Measurements from ENCODE around the gene ATOH8.

DNA sequence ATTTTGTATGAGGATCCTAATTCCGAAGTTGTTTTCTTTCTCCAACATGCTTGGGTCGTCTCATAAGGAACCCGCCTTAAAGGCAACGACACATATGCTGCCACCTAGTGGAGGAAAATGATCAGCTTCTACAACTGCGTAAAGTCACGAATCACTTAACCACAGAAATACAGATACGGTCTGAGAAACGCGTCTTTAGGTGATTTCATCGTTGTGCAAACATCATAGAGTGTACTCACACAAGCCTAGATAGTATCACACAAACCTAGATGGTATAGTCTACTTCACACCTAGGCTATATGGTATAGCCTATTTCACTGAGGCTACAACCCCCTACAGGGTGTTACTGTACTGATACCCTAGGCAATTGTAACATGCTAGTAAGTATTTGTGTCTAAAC is 46.5 kb upstream of the ATOH8 start:
- TF ChIP-seq, protein P1, sequence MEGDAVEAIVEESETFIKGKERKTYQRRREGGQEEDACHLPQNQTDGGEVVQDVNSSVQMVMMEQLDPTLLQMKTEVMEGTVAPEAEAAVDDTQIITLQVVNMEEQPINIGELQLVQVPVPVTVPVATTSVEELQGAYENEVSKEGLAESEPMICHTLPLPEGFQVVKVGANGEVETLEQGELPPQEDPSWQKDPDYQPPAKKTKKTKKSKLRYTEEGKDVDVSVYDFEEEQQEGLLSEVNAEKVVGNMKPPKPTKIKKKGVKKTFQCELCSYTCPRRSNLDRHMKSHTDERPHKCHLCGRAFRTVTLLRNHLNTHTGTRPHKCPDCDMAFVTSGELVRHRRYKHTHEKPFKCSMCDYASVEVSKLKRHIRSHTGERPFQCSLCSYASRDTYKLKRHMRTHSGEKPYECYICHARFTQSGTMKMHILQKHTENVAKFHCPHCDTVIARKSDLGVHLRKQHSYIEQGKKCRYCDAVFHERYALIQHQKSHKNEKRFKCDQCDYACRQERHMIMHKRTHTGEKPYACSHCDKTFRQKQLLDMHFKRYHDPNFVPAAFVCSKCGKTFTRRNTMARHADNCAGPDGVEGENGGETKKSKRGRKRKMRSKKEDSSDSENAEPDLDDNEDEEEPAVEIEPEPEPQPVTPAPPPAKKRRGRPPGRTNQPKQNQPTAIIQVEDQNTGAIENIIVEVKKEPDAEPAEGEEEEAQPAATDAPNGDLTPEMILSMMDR (IDR thresholded peaks at IDR 0.05) = peak; percentile 94
- no peak for TF ChIP-seq EZH2 (IDR thresholded peaks at IDR 0.05; ENCODE audit: borderline replicate concordance, insufficient read depth, low read depth, low read length, poor library complexity, severe bottlenecking)
